Placental pericyte (primary cell): ENCODE data around the gene HMMR. TPM values are rescaled to one million over a fixed set of nuclear protein-coding genes. Genes with fewer than 3 reads are reported as not detected.

Source experiments
- small RNA-seq: library from RNA; depleted of rRNA; stranded (forward); fragments of <200 nt; gene quantifications from one replicate; pipeline ENCODE3, GENCODE V24; 2012; ENCODE audit warnings: low replicate concordance
- total RNA-seq: library from RNA; depleted of rRNA; stranded (reverse); fragments of >200 nt; gene quantifications from 2 replicates; pipeline ENCODE4 v1.2.3, GENCODE V29; 2012

Gene HMMR, protein sequence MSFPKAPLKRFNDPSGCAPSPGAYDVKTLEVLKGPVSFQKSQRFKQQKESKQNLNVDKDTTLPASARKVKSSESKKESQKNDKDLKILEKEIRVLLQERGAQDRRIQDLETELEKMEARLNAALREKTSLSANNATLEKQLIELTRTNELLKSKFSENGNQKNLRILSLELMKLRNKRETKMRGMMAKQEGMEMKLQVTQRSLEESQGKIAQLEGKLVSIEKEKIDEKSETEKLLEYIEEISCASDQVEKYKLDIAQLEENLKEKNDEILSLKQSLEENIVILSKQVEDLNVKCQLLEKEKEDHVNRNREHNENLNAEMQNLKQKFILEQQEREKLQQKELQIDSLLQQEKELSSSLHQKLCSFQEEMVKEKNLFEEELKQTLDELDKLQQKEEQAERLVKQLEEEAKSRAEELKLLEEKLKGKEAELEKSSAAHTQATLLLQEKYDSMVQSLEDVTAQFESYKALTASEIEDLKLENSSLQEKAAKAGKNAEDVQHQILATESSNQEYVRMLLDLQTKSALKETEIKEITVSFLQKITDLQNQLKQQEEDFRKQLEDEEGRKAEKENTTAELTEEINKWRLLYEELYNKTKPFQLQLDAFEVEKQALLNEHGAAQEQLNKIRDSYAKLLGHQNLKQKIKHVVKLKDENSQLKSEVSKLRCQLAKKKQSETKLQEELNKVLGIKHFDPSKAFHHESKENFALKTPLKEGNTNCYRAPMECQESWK
- 1.3 and 49.0 TPM in 2 replicates for total RNA-seq

GRCh38 chr5:163460562-163461171, at the start of gene HMMR:
Gene HMMR, plus strand, starts transcription at chr5:163460632. Its CDS starts 61 bp downstream, at chr5:163460693.

GRCh38 chr5:163437309-163438182, 22.9 kb upstream of the HMMR start, which contains the start of gene CCNG1:
Gene CCNG1, plus strand, starts transcription at chr5:163437595. Its CDS starts 1,662 bp downstream, at chr5:163439257.

GRCh38 chr5:163459819-163460561, 442 bp upstream of the HMMR start, which contains the start of gene NUDCD2:
Gene NUDCD2, minus strand, starts transcription at chr5:163460102. Its CDS starts 52 bp downstream, at chr5:163460050.

DNA sequence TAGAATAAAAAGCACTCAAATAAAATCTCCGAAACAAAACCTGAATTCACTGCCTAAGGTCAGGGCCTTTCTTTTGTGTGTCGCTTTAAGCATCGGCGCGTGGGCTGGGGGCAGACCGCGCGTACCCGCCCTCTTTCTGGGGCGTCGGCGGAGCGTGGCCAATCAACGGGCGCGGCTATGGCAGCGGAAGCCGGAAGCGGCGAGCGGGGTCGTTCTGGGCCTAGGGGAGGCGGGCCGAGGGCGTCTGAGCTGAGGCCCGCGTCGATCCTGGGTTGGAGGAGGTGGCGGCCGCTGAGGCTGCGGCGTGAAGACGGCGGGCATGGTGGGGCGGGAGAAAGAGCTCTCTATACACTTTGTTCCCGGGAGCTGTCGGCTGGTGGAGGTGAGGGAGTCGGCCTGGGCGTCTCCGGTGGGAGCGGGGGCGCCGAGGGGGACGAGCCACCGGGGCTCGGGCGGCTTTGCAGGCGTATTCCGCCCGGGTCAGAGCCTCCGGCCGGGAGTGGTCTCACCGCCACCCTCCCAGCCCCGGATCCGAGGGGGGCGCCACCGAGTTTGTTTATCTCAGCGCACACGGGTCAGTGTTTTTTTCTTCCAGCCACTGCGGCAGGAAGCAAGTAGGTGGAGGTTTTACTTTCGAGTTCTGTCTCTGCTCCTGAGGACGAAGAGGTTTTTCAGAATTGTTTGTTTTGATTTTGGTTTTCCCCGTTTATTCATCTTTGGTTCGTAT, 45.1 kb downstream of the HMMR start, which contains the start of gene MAT2B:
MAT2B (plus strand) TSS at position 252 of the 727 bp plus-strand sequence; CDS start at position 320, 68 bp downstream.

Small RNA genes lying within 50 kb of the gene (small RNA-seq; reads per million reads assigned to genes)
- gene AC008723.1 = not detected

Other genes starting within 250 kb of the HMMR start
- 220 and 434 TPM in 2 replicates for gene CCNG1, start 23.0 kb upstream of the HMMR start, total RNA-seq
- 2.6 and 5.4 TPM in 2 replicates for gene NUDCD2, start 530 bp upstream of the HMMR start, total RNA-seq
- 45.5 and 90.9 TPM in 2 replicates for gene MAT2B, start 45.0 kb downstream of the HMMR start, total RNA-seq